SK-N-SH (cell line): ENCODE results near the gene CYFIP1.

ENCODE experiments used
- JUND ChIP-seq: IDR thresholded peaks from 2 replicates; pipeline ENCODE4 v1.4.0; 2012
- MXI1 ChIP-seq: IDR thresholded peaks from 2 replicates; pipeline ENCODE4 v1.6.1; 2012; ENCODE audit warnings: mild to moderate bottlenecking, low read depth, low read length, improper control_type of control experiment
- NRF1 ChIP-seq: IDR thresholded peaks from 2 replicates; pipeline ENCODE4 v1.6.1; 2012; ENCODE audit warnings: low read depth, mild to moderate bottlenecking, low read length
- POLR2AphosphoS5 ChIP-seq: IDR thresholded peaks from 2 replicates; pipeline ENCODE4 v1.6.1; 2012; ENCODE audit warnings: low read depth, low read length
- RFX5 ChIP-seq: IDR thresholded peaks from 2 replicates; pipeline ENCODE4 v1.6.1; 2012; ENCODE audit warnings: mild to moderate bottlenecking, improper control_type of control experiment, low read length
- TCF12 ChIP-seq: IDR thresholded peaks from 2 replicates; pipeline ENCODE4 v1.4.0; 2012
- TF ChIP-seq, protein P1 (sequence below): fragments of 200-600 bp; sonication (generic); IDR thresholded peaks from 2 replicates; pipeline ENCODE4 v1.6.1; 2017; ENCODE audit warnings: antibody characterized with exemption, mild to moderate bottlenecking, moderate library complexity
- TF ChIP-seq, protein P2 (sequence below): IDR thresholded peaks from 2 replicates; pipeline ENCODE4 v1.4.0; 2012; ENCODE audit warnings: low read depth

DNA sequence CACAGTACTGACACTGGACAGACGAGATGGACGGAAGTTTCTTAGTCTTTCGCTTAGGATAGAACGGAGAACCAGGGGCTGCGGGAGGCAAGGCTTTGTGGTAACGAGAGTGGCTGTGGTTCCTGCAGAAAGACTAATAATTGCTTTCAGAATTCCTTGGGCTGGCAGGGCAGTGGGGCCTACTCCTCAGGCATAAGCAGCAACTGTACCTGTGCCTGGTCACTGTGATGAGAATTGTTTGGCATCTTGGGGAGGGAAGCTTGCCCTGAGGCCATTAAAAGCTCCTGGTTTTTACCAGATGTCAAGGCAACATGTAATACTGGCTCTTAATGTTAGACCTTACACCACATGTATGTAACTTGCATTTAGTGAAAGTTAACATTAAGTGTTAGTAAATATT lies 134.1 kb downstream of the CYFIP1 start:
- TF ChIP-seq, protein P1, sequence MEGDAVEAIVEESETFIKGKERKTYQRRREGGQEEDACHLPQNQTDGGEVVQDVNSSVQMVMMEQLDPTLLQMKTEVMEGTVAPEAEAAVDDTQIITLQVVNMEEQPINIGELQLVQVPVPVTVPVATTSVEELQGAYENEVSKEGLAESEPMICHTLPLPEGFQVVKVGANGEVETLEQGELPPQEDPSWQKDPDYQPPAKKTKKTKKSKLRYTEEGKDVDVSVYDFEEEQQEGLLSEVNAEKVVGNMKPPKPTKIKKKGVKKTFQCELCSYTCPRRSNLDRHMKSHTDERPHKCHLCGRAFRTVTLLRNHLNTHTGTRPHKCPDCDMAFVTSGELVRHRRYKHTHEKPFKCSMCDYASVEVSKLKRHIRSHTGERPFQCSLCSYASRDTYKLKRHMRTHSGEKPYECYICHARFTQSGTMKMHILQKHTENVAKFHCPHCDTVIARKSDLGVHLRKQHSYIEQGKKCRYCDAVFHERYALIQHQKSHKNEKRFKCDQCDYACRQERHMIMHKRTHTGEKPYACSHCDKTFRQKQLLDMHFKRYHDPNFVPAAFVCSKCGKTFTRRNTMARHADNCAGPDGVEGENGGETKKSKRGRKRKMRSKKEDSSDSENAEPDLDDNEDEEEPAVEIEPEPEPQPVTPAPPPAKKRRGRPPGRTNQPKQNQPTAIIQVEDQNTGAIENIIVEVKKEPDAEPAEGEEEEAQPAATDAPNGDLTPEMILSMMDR, result no peak
- TF ChIP-seq RFX5 (no peak), JUND (no peak), TCF12 (no peak), POLR2AphosphoS5 (no peak), NRF1 (no peak), MXI1 (no peak)
- TF ChIP-seq, protein P2, sequence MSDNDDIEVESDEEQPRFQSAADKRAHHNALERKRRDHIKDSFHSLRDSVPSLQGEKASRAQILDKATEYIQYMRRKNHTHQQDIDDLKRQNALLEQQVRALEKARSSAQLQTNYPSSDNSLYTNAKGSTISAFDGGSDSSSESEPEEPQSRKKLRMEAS, result no peak
